Right ventricle myocardium inferior (tissue), 1 donor: ENCODE data around the gene PAQR7. TPM values are rescaled to one million over a fixed set of nuclear protein-coding genes. Genes with fewer than 3 reads are reported as not detected.

Experiments
- ATAC-seq: fragments of 200-7000 bp; cut with Tn5 transposase; one replicate; pipeline ENCODE4 v1.9.1; 2020; ENCODE audit warnings: mild to moderate bottlenecking, moderate library complexity
- DNase-seq: peaks from one replicate; pipeline ENCODE4 v3.0.0; 2021; ENCODE audit errors: missing footprints
- intact Hi-C: fragments of 100-400 bp; cut with DNase I; formaldehyde crosslinking; loops from one replicate; pipeline ENCODE4 v1.11.0; 2022
- total RNA-seq: library from RNA; stranded (reverse); fragmentation: NEBNext Ultra II Directional; extraction: Animal tissue kit (Norgen Biotek cat#: 25700); gene quantifications from one replicate; pipeline ENCODE4 v1.2.1, GENCODE V29; 2021
- donor health status: DM: no; HTN: yes; CAD: no; lungs with severe emphysema.

The PAQR7 gene
- total RNA-seq, 1 donor from 2014 or later: 2.2 TPM

- ATAC-seq (peak; percentile 97), DNase-seq (peak; percentile 97)
- intact Hi-C loops: no loop called here
Observed at GRCh38 chr1:25904943-25905679, 29.6 kb upstream of the PAQR7 start.

GRCh38 chr1:25903986-25904385 lies 28.5 kb upstream of the PAQR7 start:
- ATAC-seq (no peak), DNase-seq (no peak)
- intact Hi-C loops: no loop called here

GRCh38 chr1:25902462-25902861 lies 27.0 kb upstream of the PAQR7 start:
- no peak for ATAC-seq
- DNase-seq: no peak
- intact Hi-C loops: no loop called here

- no peak for ATAC-seq
Observed at GRCh38 chr1:25900219-25900618, 24.7 kb upstream of the PAQR7 start.

GRCh38 chr1:25899792-25900191 lies 24.3 kb upstream of the PAQR7 start:
- intact Hi-C loops: no loop called here
- ATAC-seq: no peak
- DNase-seq: no peak

More at GRCh38 chr1:25900219-25900618, 24.7 kb upstream of the PAQR7 start:
- no peak for DNase-seq
- intact Hi-C loops: no loop called here

GRCh38 chr1:25898223-25899015 lies 22.9 kb upstream of the PAQR7 start:
- ATAC-seq: no peak
- DNase-seq: no peak
- intact Hi-C loops: no loop called here

- ATAC-seq (no peak), DNase-seq (no peak)
- intact Hi-C loops: no loop called here
Observed at GRCh38 chr1:25897754-25898153, 22.2 kb upstream of the PAQR7 start.

- no peak for DNase-seq
- intact Hi-C loops: no loop called here
- no peak for ATAC-seq
Observed at GRCh38 chr1:25896266-25896665, 20.8 kb upstream of the PAQR7 start.

- ATAC-seq (peak; percentile 97), DNase-seq (peak; percentile 94)
- intact Hi-C loops: loop anchor here (1.0 kb wide), 1 partner anchor 103 kb away; the partner anchor contains the start of gene PAFAH2
Observed at GRCh38 chr1:25895365-25895990, 20.0 kb upstream of the PAQR7 start.

- DNase-seq (no peak), ATAC-seq (no peak)
- intact Hi-C loops: no loop called here
Observed at GRCh38 chr1:25893116-25893515, 17.6 kb upstream of the PAQR7 start.

GRCh38 chr1:25891606-25892005 lies 16.1 kb upstream of the PAQR7 start:
- intact Hi-C loops: no loop called here

GRCh38 chr1:25890239-25891034 lies 14.9 kb upstream of the PAQR7 start:
- DNase-seq (no peak), ATAC-seq (no peak)
- intact Hi-C loops: no loop called here

More at GRCh38 chr1:25891606-25892005, 16.1 kb upstream of the PAQR7 start:
- DNase-seq (no peak), ATAC-seq (no peak)

- ATAC-seq: no peak
- intact Hi-C loops: no loop called here
- no peak for DNase-seq
Observed at GRCh38 chr1:25889470-25889869, 14.0 kb upstream of the PAQR7 start.

GRCh38 chr1:25888426-25888987 lies 13.0 kb upstream of the PAQR7 start:
- DNase-seq (no peak), ATAC-seq (no peak)
- intact Hi-C loops: no loop called here

GRCh38 chr1:25885602-25886001 lies 10.1 kb upstream of the PAQR7 start:
- no peak for ATAC-seq

GRCh38 chr1:25881266-25881665 lies 5.8 kb upstream of the PAQR7 start:
- intact Hi-C loops: no loop called here
- ATAC-seq (no peak), DNase-seq (no peak)

More at GRCh38 chr1:25885602-25886001, 10.1 kb upstream of the PAQR7 start:
- DNase-seq: no peak
- intact Hi-C loops: no loop called here

- ATAC-seq: no peak
- intact Hi-C loops: no loop called here
- no peak for DNase-seq
Observed at GRCh38 chr1:25880518-25880917, 5.0 kb upstream of the PAQR7 start.

GRCh38 chr1:25879675-25880074 lies 4.2 kb upstream of the PAQR7 start:
- DNase-seq: no peak
- intact Hi-C loops: no loop called here
- no peak for ATAC-seq

GRCh38 chr1:25878690-25879089 lies 3.2 kb upstream of the PAQR7 start:
- ATAC-seq: no peak
- intact Hi-C loops: no loop called here
- no peak for DNase-seq
